GM18526 (cell line): ENCODE results near the gene ZMYND10.
A peak's percentile ranks its signal among the peaks of the same experiment; 100 is the strongest.

Source experiments
- POLR2A ChIP-seq: IDR thresholded peaks from 3 replicates; pipeline ENCODE4 v1.6.1; 2011; ENCODE audit not compliant: insufficient read length; ENCODE audit errors: extremely low read depth

ZMYND10 gene

DNA sequence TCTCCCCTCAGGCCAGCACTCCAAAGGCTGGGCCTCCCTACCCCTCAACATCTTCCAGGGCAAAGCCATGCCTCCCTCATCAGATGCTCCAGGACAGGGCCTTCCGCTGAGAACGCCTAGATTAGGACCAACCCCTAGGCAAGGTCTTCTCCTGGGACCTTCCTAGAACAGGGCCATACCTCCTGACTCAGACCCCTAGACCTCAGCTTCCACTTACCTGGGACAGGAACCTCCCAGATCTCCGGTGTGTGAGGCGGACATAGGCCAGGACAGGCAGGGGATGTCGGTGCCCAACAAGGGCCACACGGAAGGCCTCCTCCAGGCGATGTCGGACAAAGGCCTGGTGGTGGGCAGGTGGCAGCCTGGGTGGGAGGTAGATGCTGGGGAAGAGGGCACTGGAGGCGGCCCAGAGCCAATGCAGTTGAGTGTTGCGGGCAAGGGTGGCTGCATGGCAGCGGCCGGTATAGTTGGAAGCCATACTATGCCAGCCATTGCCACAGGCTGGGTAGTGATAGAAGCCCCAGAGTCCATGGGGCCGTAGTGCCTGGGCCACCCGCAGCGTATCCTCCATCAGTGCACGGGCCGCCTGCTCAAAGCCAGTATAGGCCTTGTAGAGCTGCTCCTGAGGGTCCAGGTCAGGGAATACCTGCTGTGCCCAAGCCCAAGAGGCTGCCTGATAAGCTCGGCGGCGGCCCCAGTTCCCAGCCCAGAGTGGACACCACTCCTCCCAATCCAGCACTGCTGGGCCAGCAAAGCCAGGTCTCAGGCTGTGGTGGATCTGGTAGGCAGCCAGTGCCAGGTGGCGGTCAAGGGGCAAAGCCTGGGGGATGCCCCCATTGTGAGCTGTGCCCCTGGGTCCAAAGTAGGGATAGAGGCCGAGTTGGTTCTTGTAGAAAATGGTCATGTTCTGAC is 50.8 kb downstream of the ZMYND10 start:
- TF ChIP-seq POLR2A = no peak

DNA sequence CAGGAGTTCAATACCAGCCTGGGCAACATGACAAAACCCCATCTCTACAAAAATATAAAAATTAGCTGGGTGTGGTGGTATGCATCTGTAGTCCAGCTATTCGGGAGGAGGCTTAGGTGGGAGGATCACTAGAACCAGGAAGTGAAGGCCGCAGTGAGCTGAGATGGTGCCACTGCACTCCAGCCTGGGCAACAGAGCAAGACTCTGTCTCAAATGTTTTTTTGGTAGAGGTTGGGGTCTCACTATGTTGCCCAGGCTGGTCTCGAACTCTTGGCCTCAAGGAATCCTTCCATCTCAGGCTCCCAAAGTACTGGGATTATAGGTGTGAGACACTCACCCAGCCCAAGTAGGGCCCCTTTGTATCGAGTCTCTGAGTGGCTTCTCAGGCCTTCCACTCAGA is 51.4 kb downstream of the ZMYND10 start:
- no peak for TF ChIP-seq POLR2A

DNA sequence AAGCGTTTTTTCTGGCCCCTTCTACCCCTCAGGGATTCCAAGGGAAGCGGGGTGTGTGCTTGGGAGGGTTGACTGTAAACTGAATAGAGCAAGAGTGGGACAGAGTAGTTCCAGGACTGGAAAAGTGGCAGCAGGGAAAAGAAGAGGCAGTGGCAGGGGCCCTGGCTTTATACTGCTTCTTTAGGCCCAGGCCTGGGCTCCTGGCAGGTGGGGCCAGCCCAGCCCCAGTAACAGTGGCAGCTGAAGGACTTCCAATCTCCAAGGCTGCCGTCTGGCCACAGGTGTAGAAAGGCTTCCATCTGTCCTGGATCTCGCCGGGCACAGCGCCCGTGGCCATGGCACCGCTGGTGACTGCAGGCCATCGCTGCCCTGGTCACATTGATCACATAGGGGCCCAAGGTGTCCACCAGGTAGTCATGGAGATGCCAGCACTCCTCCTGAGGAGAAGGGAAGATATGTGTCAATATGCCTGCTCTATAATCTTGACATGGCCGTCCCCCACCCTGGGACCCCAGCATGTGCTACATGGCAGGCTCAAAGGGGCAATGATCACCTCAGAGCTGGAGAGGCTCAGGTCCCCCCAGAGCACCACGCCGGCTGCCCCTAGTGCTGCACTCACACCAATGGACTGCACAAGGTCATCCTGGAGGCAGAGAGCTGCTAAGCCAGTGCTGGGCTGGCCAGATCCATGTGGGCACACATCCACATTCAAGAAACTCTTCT is 52.3 kb downstream of the ZMYND10 start:
- TF ChIP-seq POLR2A = no peak

DNA sequence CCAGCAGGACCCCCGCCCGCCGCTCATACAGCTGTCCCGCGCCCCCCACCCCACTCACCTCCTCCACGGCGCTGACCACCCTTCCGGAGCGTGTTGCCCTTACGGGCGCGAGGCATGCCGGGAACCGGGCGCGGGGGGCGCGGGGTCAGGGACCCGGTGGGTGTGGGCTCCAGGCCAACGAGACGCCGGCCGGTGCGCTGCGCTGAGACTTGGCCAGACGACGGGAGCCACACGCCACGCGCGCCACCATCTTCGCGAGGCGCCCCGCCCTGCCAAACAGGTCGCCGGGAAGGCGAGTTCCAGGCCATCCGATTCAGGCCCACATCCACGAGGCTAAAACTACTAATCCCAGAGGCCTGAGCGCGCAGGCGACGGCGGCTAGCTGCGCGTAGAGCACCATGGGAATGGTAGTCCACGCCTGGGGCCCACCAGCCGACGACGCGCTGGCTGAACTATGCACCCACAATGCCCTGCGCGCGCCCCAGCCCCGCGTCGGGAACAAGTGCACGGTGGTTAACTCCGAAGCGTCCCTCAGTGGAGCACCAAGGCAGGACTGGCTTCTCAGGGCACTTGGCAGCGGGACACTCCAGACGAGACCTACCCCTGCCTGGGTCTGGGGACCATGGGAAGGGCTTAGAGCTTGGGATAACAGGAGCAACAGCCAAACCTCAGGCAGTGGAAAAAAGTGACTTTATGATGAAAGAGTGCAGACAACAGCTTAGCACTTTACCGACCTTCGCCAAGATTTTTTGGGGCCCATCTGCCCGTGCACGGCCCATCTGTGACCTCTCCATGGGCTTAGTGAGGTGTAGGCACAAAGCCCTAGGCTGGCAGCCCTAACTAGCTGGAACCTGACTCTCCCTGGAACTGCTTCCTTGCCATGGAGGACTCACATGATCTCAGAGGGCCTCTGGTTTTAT is 53.1 kb downstream of the ZMYND10 start, which contains the start of gene IFRD2:
Gene IFRD2 (minus strand): TSS at position 271 of the 920 bp plus-strand sequence. CDS start 155 bp downstream, at position 116.
- TF ChIP-seq POLR2A = peak; percentile 79
